Upper lobe of left lung (tissue), 4 donors: ENCODE data around the gene TP63.

ENCODE experiments used
- POLR2AphosphoS5 ChIP-seq, 2 donors: sonication (generic); formaldehyde crosslinking; IDR thresholded peaks; one replicate each; pipeline ENCODE4 v1.5.1; 2017; ENCODE audit warnings: antibody characterized with exemption in 2 of 2
- TF ChIP-seq, protein P1 (sequence below), 6 experiments: fragments of 450-650 bp in 4 of 6; fragments of 200-600 bp in 2 of 6; sonication (generic) in 2 of 6; IDR thresholded peaks; one replicate each; pipeline ENCODE4 v1.5.1; 2016 to 2019; ENCODE audit warnings: antibody characterized with exemption in 6 of 6

DNA sequence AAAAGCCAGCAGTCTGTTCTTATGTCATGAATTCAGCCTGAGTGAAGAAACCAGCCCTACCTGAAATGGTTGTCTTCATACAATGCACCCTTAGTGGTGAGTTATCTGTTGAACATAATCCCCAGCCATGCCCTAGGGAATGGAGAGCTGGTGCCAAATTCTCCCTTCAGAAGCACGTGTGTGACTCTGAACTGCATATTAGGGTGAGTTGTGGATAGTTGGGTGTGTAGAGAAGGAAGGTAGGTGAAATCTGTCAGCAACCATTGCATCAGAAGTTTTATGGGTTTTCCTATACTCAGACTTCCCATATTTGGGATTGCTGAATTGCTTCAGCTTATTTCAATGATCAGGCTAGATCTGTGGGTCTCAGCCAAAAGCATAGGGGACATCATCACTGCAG is 46.5 kb upstream of the TP63 start:
- TF ChIP-seq, protein P1, sequence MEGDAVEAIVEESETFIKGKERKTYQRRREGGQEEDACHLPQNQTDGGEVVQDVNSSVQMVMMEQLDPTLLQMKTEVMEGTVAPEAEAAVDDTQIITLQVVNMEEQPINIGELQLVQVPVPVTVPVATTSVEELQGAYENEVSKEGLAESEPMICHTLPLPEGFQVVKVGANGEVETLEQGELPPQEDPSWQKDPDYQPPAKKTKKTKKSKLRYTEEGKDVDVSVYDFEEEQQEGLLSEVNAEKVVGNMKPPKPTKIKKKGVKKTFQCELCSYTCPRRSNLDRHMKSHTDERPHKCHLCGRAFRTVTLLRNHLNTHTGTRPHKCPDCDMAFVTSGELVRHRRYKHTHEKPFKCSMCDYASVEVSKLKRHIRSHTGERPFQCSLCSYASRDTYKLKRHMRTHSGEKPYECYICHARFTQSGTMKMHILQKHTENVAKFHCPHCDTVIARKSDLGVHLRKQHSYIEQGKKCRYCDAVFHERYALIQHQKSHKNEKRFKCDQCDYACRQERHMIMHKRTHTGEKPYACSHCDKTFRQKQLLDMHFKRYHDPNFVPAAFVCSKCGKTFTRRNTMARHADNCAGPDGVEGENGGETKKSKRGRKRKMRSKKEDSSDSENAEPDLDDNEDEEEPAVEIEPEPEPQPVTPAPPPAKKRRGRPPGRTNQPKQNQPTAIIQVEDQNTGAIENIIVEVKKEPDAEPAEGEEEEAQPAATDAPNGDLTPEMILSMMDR (IDR thresholded peaks at IDR 0.05): no peak
- no peak for TF ChIP-seq POLR2AphosphoS5 (IDR thresholded peaks at IDR 0.05)
